Measurements from ENCODE around the gene CDC26. TPM values are rescaled to one million over a fixed set of nuclear protein-coding genes. Genes with fewer than 3 reads are reported as not detected.
A peak's percentile ranks its signal among the peaks of the same experiment; 100 is the strongest.

CDC26 gene
- total RNA-seq, 2 donors from 2014 or later, result 18.4 to 18.6 TPM

DNA sequence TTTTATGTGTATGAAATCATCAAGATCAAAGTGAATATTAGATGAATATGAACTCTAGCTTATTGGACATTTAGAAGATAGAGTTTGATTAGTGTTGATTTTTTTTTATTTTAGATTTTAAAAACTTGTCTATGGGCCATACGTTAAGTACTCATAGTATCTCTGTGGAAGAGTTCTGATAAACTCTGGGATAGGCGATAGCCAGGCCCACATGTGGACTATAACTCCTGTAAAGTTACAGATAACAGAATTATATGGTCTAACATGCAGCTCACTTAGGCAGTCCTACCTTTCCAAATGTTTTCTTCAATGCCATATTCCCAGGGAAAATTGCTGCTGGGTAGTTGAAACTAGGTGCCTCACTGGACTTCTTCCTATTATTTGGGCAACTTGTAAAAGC is 43.7 kb downstream of the CDC26 start:
- Histone ChIP-seq H3K4me1 (ENCODE audit: control insufficient read depth in 1 of 2, low read depth in 2 of 2) (peaks cover 12 to 14% of the 10 kb centered on the region in 2 donors), H3K27me3 (replicated peaks; ENCODE audit: insufficient read depth) (no peaks in the 10 kb centered on the region), H3K9me3 (no peaks in the 10 kb centered on the region), H3K27ac (no peak overlapping the region), H3K36me3 (no peaks in the 10 kb centered on the region), H3K4me3 (no peak overlapping the region)
- ATAC-seq (ENCODE audit: insufficient number of reproducible peaks, low FRiP score, low read depth) (no peak), DNase-seq (ENCODE audit: low spot score) (no peak)
- TF ChIP-seq, protein P1, sequence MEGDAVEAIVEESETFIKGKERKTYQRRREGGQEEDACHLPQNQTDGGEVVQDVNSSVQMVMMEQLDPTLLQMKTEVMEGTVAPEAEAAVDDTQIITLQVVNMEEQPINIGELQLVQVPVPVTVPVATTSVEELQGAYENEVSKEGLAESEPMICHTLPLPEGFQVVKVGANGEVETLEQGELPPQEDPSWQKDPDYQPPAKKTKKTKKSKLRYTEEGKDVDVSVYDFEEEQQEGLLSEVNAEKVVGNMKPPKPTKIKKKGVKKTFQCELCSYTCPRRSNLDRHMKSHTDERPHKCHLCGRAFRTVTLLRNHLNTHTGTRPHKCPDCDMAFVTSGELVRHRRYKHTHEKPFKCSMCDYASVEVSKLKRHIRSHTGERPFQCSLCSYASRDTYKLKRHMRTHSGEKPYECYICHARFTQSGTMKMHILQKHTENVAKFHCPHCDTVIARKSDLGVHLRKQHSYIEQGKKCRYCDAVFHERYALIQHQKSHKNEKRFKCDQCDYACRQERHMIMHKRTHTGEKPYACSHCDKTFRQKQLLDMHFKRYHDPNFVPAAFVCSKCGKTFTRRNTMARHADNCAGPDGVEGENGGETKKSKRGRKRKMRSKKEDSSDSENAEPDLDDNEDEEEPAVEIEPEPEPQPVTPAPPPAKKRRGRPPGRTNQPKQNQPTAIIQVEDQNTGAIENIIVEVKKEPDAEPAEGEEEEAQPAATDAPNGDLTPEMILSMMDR (IDR thresholded peaks at IDR 0.05), result no peak

DNA sequence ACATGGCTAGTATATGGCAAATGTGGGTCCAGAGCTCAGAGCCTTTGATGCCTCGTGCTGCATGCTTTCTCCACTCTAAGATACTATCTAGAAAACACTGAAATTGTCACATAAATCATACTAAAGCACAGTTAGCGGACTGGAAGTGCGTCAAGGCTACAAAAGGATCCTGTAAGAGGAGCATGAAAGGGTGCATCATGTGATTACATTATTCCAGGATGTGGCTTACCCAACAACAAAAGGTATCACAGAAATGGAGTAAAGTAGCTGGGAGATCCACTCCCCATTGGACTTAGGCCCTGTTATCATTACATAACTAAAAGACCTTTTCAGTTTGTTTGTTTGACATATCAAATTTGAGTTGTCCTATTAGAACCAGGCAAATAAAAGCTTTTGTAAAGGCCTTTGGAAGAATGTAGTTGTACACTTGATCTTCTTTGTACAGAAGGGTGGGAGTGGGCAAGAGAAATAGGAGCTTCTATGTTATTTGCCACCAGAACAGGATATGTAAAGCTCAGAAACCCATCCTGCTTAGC is 47.2 kb downstream of the CDC26 start:
- DNase-seq (ENCODE audit: low spot score) (no peak), ATAC-seq (ENCODE audit: insufficient number of reproducible peaks, low FRiP score, low read depth) (no peak)
- TF ChIP-seq, protein P1 (IDR thresholded peaks at IDR 0.05), result no peak
- Histone ChIP-seq H3K4me3 (no peak overlapping the region), H3K9me3 (no peaks in the 10 kb centered on the region), H3K27ac (no peak overlapping the region), H3K36me3 (no peaks in the 10 kb centered on the region), H3K27me3 (replicated peaks; ENCODE audit: insufficient read depth) (no peaks in the 10 kb centered on the region), H3K4me1 (ENCODE audit: control insufficient read depth in 1 of 2, low read depth in 2 of 2) (peaks cover 6 to 7% of the 10 kb centered on the region in 2 donors)

DNA sequence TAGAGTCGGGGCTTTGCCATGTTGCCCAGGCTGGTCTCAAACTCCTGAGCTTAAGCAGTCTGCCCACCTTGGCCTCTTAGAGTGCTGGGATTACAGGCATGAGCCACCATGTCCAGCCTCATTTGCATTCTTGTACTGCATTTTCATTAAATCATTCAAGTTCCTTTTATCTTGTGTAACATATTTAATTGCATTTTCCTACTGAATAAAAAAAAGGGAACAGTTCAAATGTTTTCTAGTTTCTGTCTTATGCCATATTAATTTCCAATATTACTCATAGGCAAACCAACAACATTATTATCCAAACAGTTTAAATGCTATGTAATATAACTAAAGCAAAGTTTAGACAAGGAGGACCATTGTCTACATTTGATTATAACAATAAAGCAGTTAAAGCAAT is 47.9 kb downstream of the CDC26 start:
- Histone ChIP-seq H3K4me3 (no peak overlapping the region), H3K27ac (no peak overlapping the region), H3K27me3 (replicated peaks; ENCODE audit: insufficient read depth) (no peaks in the 10 kb centered on the region), H3K4me1 (ENCODE audit: control insufficient read depth in 1 of 2, low read depth in 2 of 2) (peaks cover 3 to 10% of the 10 kb centered on the region in 2 donors), H3K36me3 (no peaks in the 10 kb centered on the region), H3K9me3 (no peaks in the 10 kb centered on the region)
- TF ChIP-seq, protein P1 (IDR thresholded peaks at IDR 0.05), result no peak
- ATAC-seq (ENCODE audit: insufficient number of reproducible peaks, low FRiP score, low read depth) (no peak), DNase-seq (ENCODE audit: low spot score) (no peak)

DNA sequence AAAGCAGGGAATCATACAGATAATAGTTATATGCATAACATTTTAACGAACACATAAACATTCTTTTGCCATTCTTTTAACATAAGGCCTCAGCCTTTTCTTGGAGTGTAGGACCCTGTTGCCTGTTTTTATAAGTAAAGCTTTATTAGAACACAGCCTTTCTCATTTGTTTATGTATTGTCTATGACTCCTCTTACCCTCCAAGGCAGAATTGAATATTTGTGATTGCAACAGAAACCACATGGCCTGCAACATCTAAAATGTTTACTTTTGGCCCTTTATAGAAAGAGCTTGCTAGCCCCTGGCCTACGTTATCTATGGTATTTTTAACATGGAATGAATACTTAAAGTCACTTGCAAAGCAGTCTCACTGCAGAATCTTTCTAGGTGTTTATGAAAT is 51.4 kb downstream of the CDC26 start:
- Histone ChIP-seq H3K36me3 (no peaks in the 10 kb centered on the region), H3K27ac (no peak overlapping the region), H3K4me1 (ENCODE audit: control insufficient read depth in 1 of 2, low read depth in 2 of 2) (peaks cover 12 to 33% of the 10 kb centered on the region in 2 donors), H3K27me3 (replicated peaks; ENCODE audit: insufficient read depth) (no peaks in the 10 kb centered on the region), H3K9me3 (no peaks in the 10 kb centered on the region), H3K4me3 (no peak overlapping the region)
- TF ChIP-seq, protein P1 (IDR thresholded peaks at IDR 0.05), result no peak
- no peak for DNase-seq (ENCODE audit: low spot score)
- ATAC-seq (ENCODE audit: insufficient number of reproducible peaks, low FRiP score, low read depth), result no peak

DNA sequence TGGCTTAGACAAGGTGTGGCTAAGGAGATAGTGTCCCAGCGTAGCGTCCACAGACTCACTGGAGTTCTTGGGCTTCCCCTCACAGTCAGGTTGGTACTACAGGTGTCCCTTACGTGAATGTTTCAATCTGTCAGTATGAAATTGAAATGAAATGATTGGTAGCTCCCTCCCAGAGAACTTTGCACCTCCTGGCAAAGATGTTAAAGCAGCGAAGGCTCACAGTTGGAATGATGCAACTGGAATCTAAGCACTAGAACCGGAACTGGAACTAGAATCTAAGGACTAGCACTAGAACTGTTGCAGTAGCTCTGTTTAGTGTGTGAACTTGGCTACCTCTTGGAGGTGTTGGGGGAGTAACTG is 52.9 kb downstream of the CDC26 start:
- no peak for DNase-seq (ENCODE audit: low spot score)
- Histone ChIP-seq H3K36me3 (no peaks in the 10 kb centered on the region), H3K4me1 (ENCODE audit: control insufficient read depth in 1 of 2, low read depth in 2 of 2) (peaks cover 15 to 36% of the 10 kb centered on the region in 2 donors), H3K27ac (no peak overlapping the region), H3K4me3 (peak overlapping the region; percentile 96), H3K27me3 (replicated peaks; ENCODE audit: insufficient read depth) (no peaks in the 10 kb centered on the region), H3K9me3 (no peaks in the 10 kb centered on the region)
- TF ChIP-seq, protein P1 (IDR thresholded peaks at IDR 0.05), result no peak
- no peak for ATAC-seq (ENCODE audit: insufficient number of reproducible peaks, low FRiP score, low read depth)
